Jurkat, Clone E6-1 (cell line): Measurements from ENCODE around the gene INSM1.

Source experiments
- DNase-seq: peaks from one replicate; pipeline ENCODE4 v3.0.0-alpha.2; 2011; ENCODE audit warnings: low read depth, low spot score
- H3K4me3 ChIP-seq: 2 replicates; pipeline ENCODE4 v1.5.1; 2011; ENCODE audit warnings: mild to moderate bottlenecking, low read length, control low read depth, moderate library complexity

The INSM1 gene

GRCh38 chr20:20358801-20359200, 9.1 kb upstream of the INSM1 start:
- H3K4me3 ChIP-seq: no peak overlapping the region
- no peak for DNase-seq

GRCh38 chr20:20359628-20360027, 8.3 kb upstream of the INSM1 start:
- H3K4me3 ChIP-seq: no peak overlapping the region
- no peak for DNase-seq

GRCh38 chr20:20360464-20360863, 7.4 kb upstream of the INSM1 start:
- peak; percentile 42 for DNase-seq
- H3K4me3 ChIP-seq: no peak overlapping the region

GRCh38 chr20:20362774-20363433, 5.0 kb upstream of the INSM1 start:
- no peak for DNase-seq

GRCh38 chr20:20363434-20363798, 4.5 kb upstream of the INSM1 start:
- no peak for DNase-seq
- H3K4me3 ChIP-seq: no peak overlapping the region

More at GRCh38 chr20:20362774-20363433, 5.0 kb upstream of the INSM1 start:
- H3K4me3 ChIP-seq: no peak overlapping the region

- DNase-seq: no peak
These were observed 3.9 kb upstream of the INSM1 start for GRCh38 chr20:20363799-20364592.

GRCh38 chr20:20364593-20365479, 3.1 kb upstream of the INSM1 start:
- no peak overlapping the region for H3K4me3 ChIP-seq
- DNase-seq: no peak

More at GRCh38 chr20:20363799-20364592, 3.9 kb upstream of the INSM1 start:
- H3K4me3 ChIP-seq: no peak overlapping the region

- no peak for DNase-seq
- no peak overlapping the region for H3K4me3 ChIP-seq
These were observed 2.3 kb upstream of the INSM1 start for GRCh38 chr20:20365480-20366161.

GRCh38 chr20:20366551-20366875, 1.4 kb upstream of the INSM1 start:
- no peak overlapping the region for H3K4me3 ChIP-seq
- DNase-seq: no peak

- no peak overlapping the region for H3K4me3 ChIP-seq
- no peak for DNase-seq
These were observed 879 bp upstream of the INSM1 start for GRCh38 chr20:20366876-20367574.

GRCh38 chr20:20368418-20369249, 730 bp downstream of the INSM1 start:
- DNase-seq: no peak
- H3K4me3 ChIP-seq: no peak overlapping the region

GRCh38 chr20:20369250-20370093, 1.6 kb downstream of the INSM1 start:
- no peak overlapping the region for H3K4me3 ChIP-seq
- DNase-seq: no peak

- no peak overlapping the region for H3K4me3 ChIP-seq
- DNase-seq: no peak
These were observed 2.2 kb downstream of the INSM1 start for GRCh38 chr20:20370094-20370575.

GRCh38 chr20:20371083-20371482, 3.2 kb downstream of the INSM1 start:
- no peak overlapping the region for H3K4me3 ChIP-seq
- no peak for DNase-seq

GRCh38 chr20:20371681-20372080, 3.8 kb downstream of the INSM1 start:
- H3K4me3 ChIP-seq: no peak overlapping the region

GRCh38 chr20:20373091-20373571, 5.2 kb downstream of the INSM1 start:
- H3K4me3 ChIP-seq: no peak overlapping the region
- no peak for DNase-seq

More at GRCh38 chr20:20371681-20372080, 3.8 kb downstream of the INSM1 start:
- DNase-seq: no peak

- DNase-seq: no peak
- H3K4me3 ChIP-seq: no peak overlapping the region
These were observed 8.0 kb downstream of the INSM1 start for GRCh38 chr20:20375862-20376261.
